ENCODE results near the gene TM4SF4. TPM values are rescaled to one million over a fixed set of nuclear protein-coding genes. Genes with fewer than 3 reads are reported as not detected.
"Not testable (repeated sequence)": the region's sequence is repeated elsewhere in the genome, so short reads cannot be mapped to it uniquely, and the experiment has no call there.

Gene TM4SF4, protein sequence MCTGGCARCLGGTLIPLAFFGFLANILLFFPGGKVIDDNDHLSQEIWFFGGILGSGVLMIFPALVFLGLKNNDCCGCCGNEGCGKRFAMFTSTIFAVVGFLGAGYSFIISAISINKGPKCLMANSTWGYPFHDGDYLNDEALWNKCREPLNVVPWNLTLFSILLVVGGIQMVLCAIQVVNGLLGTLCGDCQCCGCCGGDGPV
- total RNA-seq (2014; rRNA removed; shearing (Covaris generic)): not detected in 2 replicates
- polyA plus RNA-seq (2015; cell fraction: cytosol; rRNA removed): not detected in 2 replicates
- not detected in 2 replicates for polyA plus RNA-seq (2015; cell fraction: nucleus; rRNA removed)

DNA sequence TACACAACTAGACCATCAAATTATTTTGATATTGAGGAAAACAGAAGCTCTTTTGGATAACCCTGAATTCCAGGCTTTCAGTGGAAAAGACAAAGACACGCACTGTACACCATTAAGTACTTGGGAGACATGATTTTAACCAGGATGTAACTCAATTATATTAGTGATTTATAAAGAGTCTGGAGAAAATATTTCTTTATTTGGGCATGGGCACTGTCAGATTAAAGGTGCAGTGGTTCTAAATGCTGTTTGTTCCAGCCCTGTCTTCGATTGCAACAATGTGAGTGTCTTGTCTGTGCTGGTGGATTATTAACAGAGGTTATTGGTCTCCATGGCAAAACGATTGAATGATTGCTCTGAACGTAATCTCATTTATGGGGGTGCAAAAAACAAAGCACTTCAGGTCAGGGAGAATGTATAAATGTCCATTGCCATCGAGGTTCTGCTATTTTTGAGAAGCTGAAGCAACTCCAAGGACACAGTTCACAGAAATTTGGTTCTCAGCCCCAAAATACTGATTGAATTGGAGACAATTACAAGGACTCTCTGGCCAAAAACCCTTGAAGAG, at the start of gene TM4SF4:
TM4SF4 (plus strand) TSS at position 448 of the 568 bp plus-strand sequence. CDS start 181 bp downstream, outside the sequence.
- no peak for DNase-seq (ENCODE audit: low read depth)

DNA sequence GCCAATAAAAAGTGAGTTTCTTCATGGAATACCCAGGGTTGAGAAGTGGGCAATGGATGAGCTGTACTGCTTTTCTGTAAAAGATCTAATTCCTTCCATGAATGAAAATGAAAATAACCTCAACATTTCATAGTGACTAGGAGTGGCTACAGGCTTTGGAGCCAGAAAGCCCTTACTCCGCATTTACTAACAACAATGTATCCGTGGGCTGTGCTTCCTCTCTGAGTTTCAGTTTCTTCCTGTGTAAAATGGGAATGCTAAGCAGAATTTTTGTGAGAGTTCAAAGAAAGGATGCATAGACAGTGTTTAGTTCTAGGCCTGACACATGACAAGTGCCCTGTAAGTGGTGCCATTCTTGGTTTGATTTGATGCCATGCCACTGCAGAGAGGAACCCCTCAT, 49.6 kb upstream of the TM4SF4 start:
- DNase-seq (ENCODE audit: low read depth): no peak

DNA sequence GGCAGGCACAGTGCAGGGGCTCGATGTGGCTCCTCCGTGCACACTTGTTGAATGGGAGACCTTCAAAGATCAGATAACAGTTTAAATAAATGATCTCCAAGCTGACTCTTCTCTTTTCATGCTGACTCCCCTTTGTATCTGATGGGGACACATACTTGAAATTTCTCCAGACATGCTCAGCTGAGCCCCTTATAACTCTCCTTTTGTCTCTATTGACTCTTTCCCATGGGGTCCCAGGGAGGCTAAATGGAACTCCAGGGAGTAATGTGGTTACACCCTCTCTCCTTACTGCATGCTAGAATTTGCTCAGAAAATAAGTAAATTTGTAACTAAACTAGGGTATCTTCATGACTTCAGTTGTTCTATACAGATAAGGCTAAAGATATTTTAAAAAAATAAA, 48.2 kb upstream of the TM4SF4 start:
- no peak for DNase-seq (ENCODE audit: low read depth)

GRCh38 chr3:149428087-149428486, 46.4 kb upstream of the TM4SF4 start:
- no peak for DNase-seq (ENCODE audit: low read depth)

GRCh38 chr3:149430216-149430615, 44.3 kb upstream of the TM4SF4 start:
- DNase-seq (ENCODE audit: low read depth): no peak

- no peak for DNase-seq (ENCODE audit: low read depth)
Measured at GRCh38 chr3:149432149-149432548, 42.3 kb upstream of the TM4SF4 start.

- DNase-seq (ENCODE audit: low read depth): peak; percentile 84
Measured at GRCh38 chr3:149435996-149436885, 38.3 kb upstream of the TM4SF4 start.

- DNase-seq (ENCODE audit: low read depth): no peak
Measured at GRCh38 chr3:149437286-149437685, 37.2 kb upstream of the TM4SF4 start.

DNA sequence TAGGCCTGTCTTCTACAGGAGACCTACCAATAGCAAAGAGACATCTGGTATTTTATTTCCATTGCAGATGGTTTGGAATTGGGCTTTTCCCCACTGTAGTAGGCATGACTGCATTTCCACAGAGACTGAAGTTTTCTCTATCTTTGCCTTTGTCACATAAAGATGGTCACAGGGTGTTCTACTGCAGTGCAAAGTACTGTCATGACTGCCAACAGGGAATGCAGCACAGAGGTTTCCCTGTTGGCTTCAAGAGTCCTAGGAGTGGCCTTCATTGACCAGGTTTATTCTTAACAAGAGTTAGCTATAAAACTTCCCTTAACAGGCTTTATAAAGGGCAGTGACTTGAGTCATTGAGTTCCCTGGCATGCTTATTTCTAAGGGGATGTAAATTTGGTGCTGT, 36.8 kb upstream of the TM4SF4 start:
- DNase-seq (ENCODE audit: low read depth): no peak

DNA sequence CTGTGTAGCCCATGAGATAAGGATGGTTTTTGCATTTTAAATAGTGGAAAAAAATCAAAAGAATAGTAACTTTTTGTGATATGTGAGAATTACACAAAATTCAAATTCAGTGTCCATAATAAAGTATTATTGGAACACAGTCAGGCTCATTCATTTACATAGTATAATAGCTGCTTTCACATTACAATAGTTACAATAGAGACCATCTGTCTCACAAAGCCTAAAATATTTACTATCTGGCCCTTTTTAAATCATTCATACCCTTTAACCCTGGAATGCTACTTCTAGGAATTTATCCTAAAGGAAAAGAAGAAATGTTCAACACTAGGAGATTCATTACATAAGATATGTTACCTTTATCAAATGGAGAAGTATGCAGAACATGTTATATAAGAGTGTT, 35.5 kb upstream of the TM4SF4 start:
- no peak for DNase-seq (ENCODE audit: low read depth)

GRCh38 chr3:149441642-149442041, 32.9 kb upstream of the TM4SF4 start:
- DNase-seq (ENCODE audit: low read depth): no peak

DNA sequence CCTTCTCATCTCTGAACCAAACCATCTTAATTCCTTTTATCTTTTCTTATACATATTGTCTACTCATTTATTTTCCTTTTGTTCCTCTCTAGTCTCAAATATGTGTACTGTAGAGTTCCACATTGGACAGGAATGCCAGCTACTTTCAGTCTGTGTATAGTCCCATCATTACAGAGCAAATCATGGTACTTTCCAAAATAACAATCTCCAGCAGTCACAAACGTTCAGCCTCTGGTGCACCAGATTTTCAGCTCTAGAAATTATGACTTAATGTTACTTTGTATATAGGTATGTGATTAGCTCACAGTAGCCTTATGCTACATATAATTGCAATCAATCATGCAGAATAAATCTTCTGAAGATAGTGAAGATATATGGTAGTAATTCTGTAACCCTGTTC, 32.5 kb upstream of the TM4SF4 start:
- DNase-seq (ENCODE audit: low read depth): no peak

DNA sequence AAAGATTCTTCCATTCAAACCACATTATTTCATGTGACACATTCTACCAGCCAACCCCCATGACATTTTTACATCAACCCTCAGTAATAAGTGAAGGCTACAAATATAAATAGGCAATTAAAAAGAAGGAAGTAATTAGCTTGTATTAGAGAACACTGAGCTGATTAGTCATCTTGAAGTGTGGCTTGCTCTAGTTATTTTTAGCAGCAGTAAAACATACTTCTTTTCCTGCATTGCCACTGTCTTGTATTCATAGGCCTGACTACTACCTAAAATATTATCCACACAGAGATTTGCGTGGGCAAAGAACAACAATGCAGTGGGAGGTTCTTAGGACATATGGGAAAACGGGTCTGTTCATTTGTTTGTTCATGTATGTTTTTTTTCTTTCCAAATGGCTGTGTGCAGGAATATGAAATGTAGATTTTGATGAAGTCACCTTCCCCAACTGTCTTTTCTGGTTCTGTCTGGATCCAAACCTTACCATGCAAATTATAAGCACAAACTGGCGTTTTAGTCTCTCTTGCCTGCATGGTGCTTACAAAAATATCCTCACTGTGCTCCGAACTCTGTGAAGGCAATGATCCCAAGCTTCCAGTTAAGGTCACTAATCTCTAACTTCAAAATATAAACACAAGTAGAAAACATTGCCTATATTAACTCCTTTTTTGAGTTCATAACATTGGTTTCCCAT, 31.5 kb upstream of the TM4SF4 start:
- DNase-seq (ENCODE audit: low read depth): peak; percentile 61

GRCh38 chr3:149443545-149443912, 31.0 kb upstream of the TM4SF4 start:
- no peak for DNase-seq (ENCODE audit: low read depth)

- not testable (repeated sequence) for DNase-seq (ENCODE audit: low read depth)
Measured at GRCh38 chr3:149444867-149445266, 29.6 kb upstream of the TM4SF4 start.

DNA sequence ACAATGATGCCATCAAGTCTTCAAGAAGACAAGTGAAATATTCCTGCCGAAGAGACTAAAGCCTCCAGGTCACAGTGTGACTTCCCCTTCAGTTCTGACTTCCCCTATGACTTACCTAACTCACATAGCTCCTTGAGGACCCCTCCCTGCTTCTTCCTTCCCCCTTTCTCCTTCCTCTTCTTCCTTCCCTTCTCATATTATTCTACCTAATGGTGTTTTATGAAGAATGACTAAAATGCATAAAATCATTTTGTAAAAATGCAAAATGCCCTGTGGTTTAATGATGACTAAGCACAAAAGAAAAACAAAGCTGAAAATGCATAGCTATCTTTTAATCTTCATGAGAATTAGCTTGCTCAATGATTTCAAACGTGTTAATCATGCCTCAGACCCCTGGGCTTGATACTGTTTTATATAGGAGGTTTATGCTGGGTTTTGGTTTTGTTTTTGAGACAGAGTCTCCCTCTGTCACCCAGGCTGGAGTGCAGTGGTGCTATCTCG, 26.1 kb upstream of the TM4SF4 start:
- peak; percentile 74 for DNase-seq (ENCODE audit: low read depth)

- DNase-seq (ENCODE audit: low read depth): no peak
Measured at GRCh38 chr3:149449182-149449581, 25.3 kb upstream of the TM4SF4 start.

- no peak for DNase-seq (ENCODE audit: low read depth)
Measured at GRCh38 chr3:149449799-149450198, 24.7 kb upstream of the TM4SF4 start.

- no peak for DNase-seq (ENCODE audit: low read depth)
Measured at GRCh38 chr3:149450281-149450680, 24.2 kb upstream of the TM4SF4 start.

DNA sequence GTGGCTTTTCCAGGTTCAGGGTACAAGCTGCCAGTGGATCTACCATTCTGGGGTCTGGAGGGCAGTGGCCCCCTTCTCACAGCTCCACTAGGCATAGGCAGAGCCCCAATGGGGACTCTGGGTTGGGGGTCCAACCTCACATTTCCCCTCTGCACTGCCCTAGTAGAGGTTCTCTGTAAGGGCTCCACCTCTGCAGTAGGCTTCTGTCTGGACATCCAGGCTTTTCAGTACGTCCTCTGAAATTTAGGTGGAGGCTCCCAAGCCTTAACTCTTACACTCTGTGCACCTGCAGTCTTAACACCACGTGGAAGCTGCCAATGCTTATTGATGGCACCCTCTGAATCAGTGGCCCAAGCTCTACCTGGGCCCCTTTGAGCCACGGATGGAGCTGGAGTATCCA, 22.5 kb upstream of the TM4SF4 start:
- DNase-seq (ENCODE audit: low read depth): no peak

DNA sequence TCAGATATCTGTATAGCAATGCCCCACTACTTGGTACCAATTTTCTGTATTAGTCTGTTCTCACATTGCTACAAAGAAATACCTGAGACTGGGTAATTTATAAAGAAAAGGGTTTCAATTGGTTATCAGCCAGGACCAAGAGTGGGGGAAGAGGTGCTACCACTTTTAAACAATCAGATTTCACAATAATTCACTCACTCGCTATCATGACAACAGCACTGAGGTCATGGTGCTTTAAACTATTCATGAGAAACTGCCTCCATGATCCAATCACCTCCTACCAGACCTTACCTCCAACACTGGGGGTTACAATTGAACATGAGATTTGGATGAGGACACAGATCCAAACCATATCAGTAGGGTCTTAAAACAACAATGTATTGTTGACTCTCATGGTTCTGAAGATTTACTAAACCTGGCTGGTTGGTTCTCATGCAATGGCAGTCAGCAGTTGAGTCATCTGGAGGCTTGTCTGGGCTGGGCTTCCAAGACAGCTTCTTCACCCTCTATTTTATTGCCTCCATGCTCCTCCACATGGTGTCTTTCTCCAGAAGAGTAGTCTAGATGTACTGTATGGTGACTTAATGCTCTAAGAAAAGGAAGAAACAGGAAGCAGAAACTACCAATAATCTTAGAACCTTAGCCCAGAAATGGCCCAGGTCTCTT, 21.2 kb upstream of the TM4SF4 start:
- no peak for DNase-seq (ENCODE audit: low read depth)
